ENCODE results near the gene CIT. TPM values are rescaled to one million over a fixed set of nuclear protein-coding genes. Genes with fewer than 3 reads are reported as not detected.
"Not testable (repeated sequence)": the region's sequence is repeated elsewhere in the genome, so short reads cannot be mapped to it uniquely, and the experiment has no call there.

Gene CIT
- 10 to 100 TPM; 12.2 to 22.2 (median 17.8) TPM for polyA plus RNA-seq (ENCODE audit: insufficient read length in 4 of 4)

- DNase-seq (ENCODE audit: low read depth in 4 of 4, low spot score in 3 of 4) = peak; percentile 85 to 93 (median 86)
Observed at GRCh38 chr12:119876761-119877638, at the start of gene CIT. TSS of gene CIT (minus strand) at chr12:119877320. CDS start at chr12:119876168, 1,152 bp downstream.

GRCh38 chr12:119925269-119925668, 48.1 kb upstream of the CIT start:
- no peak for DNase-seq (ENCODE audit: low read depth in 4 of 4, low spot score in 3 of 4)

- no peak for DNase-seq (ENCODE audit: low read depth in 4 of 4, low spot score in 3 of 4)
Observed at GRCh38 chr12:119920064-119920463, 42.9 kb upstream of the CIT start.

GRCh38 chr12:119915894-119916510, 38.9 kb upstream of the CIT start:
- no peak for DNase-seq (ENCODE audit: low read depth in 4 of 4, low spot score in 3 of 4)

GRCh38 chr12:119914666-119915065, 37.5 kb upstream of the CIT start:
- no peak for DNase-seq (ENCODE audit: low read depth in 4 of 4, low spot score in 3 of 4)

- DNase-seq (ENCODE audit: low read depth in 4 of 4, low spot score in 3 of 4) = peak in 1 of 4 donors; percentile 31
Observed at GRCh38 chr12:119913536-119914330, 36.6 kb upstream of the CIT start.

GRCh38 chr12:119911182-119911581, 34.1 kb upstream of the CIT start:
- no peak for DNase-seq (ENCODE audit: low read depth in 4 of 4, low spot score in 3 of 4)

- DNase-seq (ENCODE audit: low read depth in 4 of 4, low spot score in 3 of 4) = no peak
Observed at GRCh38 chr12:119910586-119910985, 33.5 kb upstream of the CIT start.

GRCh38 chr12:119902084-119902509, 25.0 kb upstream of the CIT start:
- peak in 2 of 4 donors; percentile 14 to 29 for DNase-seq (ENCODE audit: low read depth in 4 of 4, low spot score in 3 of 4)

GRCh38 chr12:119901670-119902069, 24.6 kb upstream of the CIT start:
- no peak for DNase-seq (ENCODE audit: low read depth in 4 of 4, low spot score in 3 of 4)

GRCh38 chr12:119894916-119895315, 17.8 kb upstream of the CIT start:
- DNase-seq (ENCODE audit: low read depth in 4 of 4, low spot score in 3 of 4) = no peak

GRCh38 chr12:119892611-119893010, 15.5 kb upstream of the CIT start:
- not testable (repeated sequence) for DNase-seq (ENCODE audit: low read depth in 4 of 4, low spot score in 3 of 4)

- no peak for DNase-seq (ENCODE audit: low read depth in 4 of 4, low spot score in 3 of 4)
Observed at GRCh38 chr12:119885549-119885948, 8.4 kb upstream of the CIT start.

- not testable (repeated sequence) for DNase-seq (ENCODE audit: low read depth in 4 of 4, low spot score in 3 of 4)
Observed at GRCh38 chr12:119883791-119884190, 6.7 kb upstream of the CIT start.

- DNase-seq (ENCODE audit: low read depth in 4 of 4, low spot score in 3 of 4) = no peak
Observed at GRCh38 chr12:119883237-119883636, 6.1 kb upstream of the CIT start.

GRCh38 chr12:119877639-119877948, 474 bp upstream of the CIT start:
- DNase-seq (ENCODE audit: low read depth in 4 of 4, low spot score in 3 of 4) = no peak

- no peak for DNase-seq (ENCODE audit: low read depth in 4 of 4, low spot score in 3 of 4)
Observed at GRCh38 chr12:119870457-119870856, 6.7 kb downstream of the CIT start.

- no peak for DNase-seq (ENCODE audit: low read depth in 4 of 4, low spot score in 3 of 4)
Observed at GRCh38 chr12:119869720-119870119, 7.4 kb downstream of the CIT start.

- DNase-seq (ENCODE audit: low read depth in 4 of 4, low spot score in 3 of 4) = no peak
Observed at GRCh38 chr12:119868992-119869391, 8.1 kb downstream of the CIT start.

- no peak for DNase-seq (ENCODE audit: low read depth in 4 of 4, low spot score in 3 of 4)
Observed at GRCh38 chr12:119864591-119864990, 12.5 kb downstream of the CIT start.

GRCh38 chr12:119859241-119859640, 17.9 kb downstream of the CIT start:
- DNase-seq (ENCODE audit: low read depth in 4 of 4, low spot score in 3 of 4) = no peak
